Natural killer cell (primary cell): ENCODE results near the gene DAO. TPM values are rescaled to one million over a fixed set of nuclear protein-coding genes. Genes with fewer than 3 reads are reported as not detected.
A peak's percentile ranks its signal among the peaks of the same experiment; 100 is the strongest.

ENCODE experiments used
- ATAC-seq, 3 donors: fragments of 150-1000 bp in 2 of 3; fragments of 200-7000 bp in 1 of 3; cut with Tn5 transposase; 1 replicate in 1 of 3; 2 replicates in 2 of 3; pipeline ENCODE4 v1.10.0; 2021; ENCODE audit warnings: mild to moderate bottlenecking in 2 of 3, moderate library complexity in 2 of 3
- DNase-seq, 2 donors: peaks; one replicate each; pipeline versions ENCODE4 v3.0.0 to v3.0.0-alpha.2; 2013 to 2021; ENCODE audit warnings: mixed read lengths in 1 of 2
- H3K27ac ChIP-seq: one replicate; pipeline ENCODE4 v1.5.1; 2013; ENCODE audit warnings: mild to moderate bottlenecking, low read length
- H3K27me3 ChIP-seq: one replicate; pipeline ENCODE4 v1.6.1; 2013; ENCODE audit warnings: low read length; ENCODE audit not compliant: control insufficient read depth, insufficient read depth
- H3K36me3 ChIP-seq: one replicate; pipeline ENCODE4 v1.6.1; 2013; ENCODE audit warnings: low read length; ENCODE audit not compliant: control insufficient read depth, insufficient read depth
- H3K4me1 ChIP-seq: one replicate; pipeline ENCODE4 v1.6.1; 2013; ENCODE audit warnings: low read length; ENCODE audit not compliant: control insufficient read depth, insufficient read depth
- H3K4me3 ChIP-seq: one replicate; pipeline ENCODE4 v1.5.1; 2013; ENCODE audit warnings: low read length
- H3K9me3 ChIP-seq: one replicate; pipeline ENCODE4 v1.6.1; 2013; ENCODE audit warnings: low read length; ENCODE audit not compliant: control insufficient read depth, insufficient read depth
- H3K27ac Mint-ChIP-seq, 2 donors: one replicate each; pipeline ENCODE4 v1.8.0; 2022; ENCODE audit warnings: mild to moderate bottlenecking in 2 of 2, mixed read lengths in 2 of 2, moderate library complexity in 1 of 2
- H3K27me3 Mint-ChIP-seq, 2 donors: one replicate each; pipeline ENCODE4 v1.8.0; 2022; ENCODE audit warnings: low read depth in 2 of 2, mixed read lengths in 2 of 2
- H3K36me3 Mint-ChIP-seq: one replicate; pipeline ENCODE4 v1.8.0; 2022; ENCODE audit warnings: mixed read lengths
- H3K4me1 Mint-ChIP-seq, 2 donors: one replicate each; pipeline ENCODE4 v1.8.0; 2022; ENCODE audit warnings: mixed read lengths in 2 of 2
- H3K4me3 Mint-ChIP-seq: one replicate; pipeline ENCODE4 v1.8.0; 2022; ENCODE audit warnings: mild to moderate bottlenecking, moderate library complexity, mixed read lengths
- H3K9me3 Mint-ChIP-seq, 2 donors: one replicate each; pipeline ENCODE4 v1.8.0; 2022; ENCODE audit warnings: mixed read lengths in 2 of 2
- WGBS: methylation state at CpG from one replicate; pipeline ENCODE4 v1.1.7; 2013; ENCODE audit warnings: missing lambda C conversion rate; ENCODE audit not compliant: insufficient coverage; 5-methylcytosine and 5-hydroxymethylcytosine counted together
- intact Hi-C: fragments of 100-400 bp; cut with micrococcal nuclease; formaldehyde crosslinking; loops from one replicate; pipeline ENCODE4 v1.14.2; 2022
- total RNA-seq, 4 donors: library from RNA; stranded (reverse); fragments of 120-200 nt in 1 of 4; gene quantifications; one replicate each; pipeline versions ENCODE4 v1.2.3 to v1.2.4, GENCODE V29; 2013 to 2022
- TF ChIP-seq, protein P1 (sequence below): fragments of 200-600 bp; IDR thresholded peaks from one replicate; pipeline ENCODE4 v1.8.0; 2022; ENCODE audit warnings: antibody characterized with exemption

DAO gene
- total RNA-seq, 3 donors from 2014 or later (not counting 1 experiment from before 2014, with no cell fraction given) = not detected

DNA sequence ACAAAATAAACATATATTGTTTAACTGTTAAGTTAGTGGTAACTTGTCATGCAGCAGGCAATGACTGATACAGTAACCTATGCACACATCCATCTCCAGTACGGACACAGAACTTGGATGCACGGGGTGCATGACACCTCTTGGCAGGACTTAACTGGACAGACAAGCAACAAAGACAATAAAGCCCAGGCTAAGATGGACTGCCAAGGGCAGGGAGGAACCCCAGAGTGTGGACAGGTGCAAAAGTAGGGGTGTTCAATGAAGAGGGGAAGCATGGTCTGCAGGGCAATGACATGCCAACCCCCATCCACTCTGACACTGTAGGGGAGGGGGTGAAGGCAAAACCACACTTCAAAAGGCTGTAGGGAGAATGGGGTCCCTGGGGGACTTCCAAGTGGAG lies 34.2 kb upstream of the DAO start:
- DNase-seq (no peak), ATAC-seq (no peak)
- Mint-ChIP-seq H3K27me3 (no peaks in the 10 kb centered on the region), H3K36me3 (no peaks in the 10 kb centered on the region), H3K4me3 (no peak overlapping the region), H3K27ac (peak overlapping the region in 1 of 2 donors; percentile 19), H3K4me1 (peaks cover 20 to 33% of the 10 kb centered on the region in 2 donors), H3K9me3 (no peaks in the 10 kb centered on the region)
- no peaks in the 10 kb centered on the region for H3K9me3 ChIP-seq
- TF ChIP-seq, protein P1, sequence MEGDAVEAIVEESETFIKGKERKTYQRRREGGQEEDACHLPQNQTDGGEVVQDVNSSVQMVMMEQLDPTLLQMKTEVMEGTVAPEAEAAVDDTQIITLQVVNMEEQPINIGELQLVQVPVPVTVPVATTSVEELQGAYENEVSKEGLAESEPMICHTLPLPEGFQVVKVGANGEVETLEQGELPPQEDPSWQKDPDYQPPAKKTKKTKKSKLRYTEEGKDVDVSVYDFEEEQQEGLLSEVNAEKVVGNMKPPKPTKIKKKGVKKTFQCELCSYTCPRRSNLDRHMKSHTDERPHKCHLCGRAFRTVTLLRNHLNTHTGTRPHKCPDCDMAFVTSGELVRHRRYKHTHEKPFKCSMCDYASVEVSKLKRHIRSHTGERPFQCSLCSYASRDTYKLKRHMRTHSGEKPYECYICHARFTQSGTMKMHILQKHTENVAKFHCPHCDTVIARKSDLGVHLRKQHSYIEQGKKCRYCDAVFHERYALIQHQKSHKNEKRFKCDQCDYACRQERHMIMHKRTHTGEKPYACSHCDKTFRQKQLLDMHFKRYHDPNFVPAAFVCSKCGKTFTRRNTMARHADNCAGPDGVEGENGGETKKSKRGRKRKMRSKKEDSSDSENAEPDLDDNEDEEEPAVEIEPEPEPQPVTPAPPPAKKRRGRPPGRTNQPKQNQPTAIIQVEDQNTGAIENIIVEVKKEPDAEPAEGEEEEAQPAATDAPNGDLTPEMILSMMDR = no peak
- intact Hi-C loops = no loop called here
- no peaks in the 10 kb centered on the region for H3K27me3 ChIP-seq
- WGBS = 95% methylated on average over 2 of the region's 2 CpGs
- H3K4me1 ChIP-seq = no peaks in the 10 kb centered on the region
- no peak overlapping the region for H3K27ac ChIP-seq
- no peak overlapping the region for H3K4me3 ChIP-seq
- peaks cover 25% of the 10 kb centered on the region for H3K36me3 ChIP-seq

GRCh38 chr12:108846290-108846701 lies 33.6 kb upstream of the DAO start:
- Histone ChIP-seq H3K4me1 (no peaks in the 10 kb centered on the region), H3K9me3 (no peaks in the 10 kb centered on the region), H3K27me3 (no peaks in the 10 kb centered on the region), H3K36me3 (peaks cover 25% of the 10 kb centered on the region), H3K27ac (no peak overlapping the region), H3K4me3 (no peak overlapping the region)
- Mint-ChIP-seq H3K27ac (no peak overlapping the region), H3K4me1 (peaks cover 18 to 28% of the 10 kb centered on the region in 2 donors), H3K27me3 (no peaks in the 10 kb centered on the region), H3K9me3 (no peaks in the 10 kb centered on the region), H3K36me3 (no peaks in the 10 kb centered on the region), H3K4me3 (no peak overlapping the region)
- TF ChIP-seq, protein P1 = no peak
- intact Hi-C loops = no loop called here
- ATAC-seq (no peak), DNase-seq (no peak)
- 94% methylated on average over 5 of the region's 5 CpGs for WGBS

GRCh38 chr12:108847705-108848104 lies 32.2 kb upstream of the DAO start:
- Mint-ChIP-seq H3K9me3 (no peaks in the 10 kb centered on the region), H3K27me3 (no peaks in the 10 kb centered on the region), H3K4me1 (peaks cover 16 to 19% of the 10 kb centered on the region in 2 donors), H3K36me3 (no peaks in the 10 kb centered on the region), H3K4me3 (no peak overlapping the region), H3K27ac (no peak overlapping the region)
- WGBS = 89% methylated on average over 10 of the region's 10 CpGs
- H3K27ac ChIP-seq = no peak overlapping the region
- ATAC-seq (no peak), DNase-seq (no peak)
- H3K9me3 ChIP-seq = no peaks in the 10 kb centered on the region
- no peaks in the 10 kb centered on the region for H3K4me1 ChIP-seq
- TF ChIP-seq, protein P1 = no peak
- H3K27me3 ChIP-seq = no peaks in the 10 kb centered on the region
- intact Hi-C loops = no loop called here
- H3K36me3 ChIP-seq = peaks cover 27% of the 10 kb centered on the region
- no peak overlapping the region for H3K4me3 ChIP-seq

- ATAC-seq = no peak
- Mint-ChIP-seq H3K36me3 (peaks cover 6% of the 10 kb centered on the region), H3K9me3 (no peaks in the 10 kb centered on the region), H3K27me3 (no peaks in the 10 kb centered on the region), H3K4me1 (peaks cover 25 to 31% of the 10 kb centered on the region in 2 donors), H3K4me3 (no peak overlapping the region), H3K27ac (peak overlapping the region in 1 of 2 donors; percentile 57)
- Histone ChIP-seq H3K27ac (no peak overlapping the region), H3K36me3 (peaks cover 25% of the 10 kb centered on the region), H3K4me3 (no peak overlapping the region), H3K4me1 (peaks cover 4% of the 10 kb centered on the region), H3K9me3 (no peaks in the 10 kb centered on the region), H3K27me3 (no peaks in the 10 kb centered on the region)
- TF ChIP-seq, protein P1 = no peak
- DNase-seq = no peak
- intact Hi-C loops = no loop called here
Observed at GRCh38 chr12:108849660-108850059, 30.2 kb upstream of the DAO start.
